DMS153 treated with DMSO at 0.1 percent for 48 hours (cell line): ENCODE data around the gene MACROD1.

Experiments used
- DNase-seq: peaks from one replicate; lab custom pipeline; 2025; ENCODE audit not compliant: unreplicated experiment; lab: John Stamatoyannopoulos, UW

MACROD1 gene

DNA sequence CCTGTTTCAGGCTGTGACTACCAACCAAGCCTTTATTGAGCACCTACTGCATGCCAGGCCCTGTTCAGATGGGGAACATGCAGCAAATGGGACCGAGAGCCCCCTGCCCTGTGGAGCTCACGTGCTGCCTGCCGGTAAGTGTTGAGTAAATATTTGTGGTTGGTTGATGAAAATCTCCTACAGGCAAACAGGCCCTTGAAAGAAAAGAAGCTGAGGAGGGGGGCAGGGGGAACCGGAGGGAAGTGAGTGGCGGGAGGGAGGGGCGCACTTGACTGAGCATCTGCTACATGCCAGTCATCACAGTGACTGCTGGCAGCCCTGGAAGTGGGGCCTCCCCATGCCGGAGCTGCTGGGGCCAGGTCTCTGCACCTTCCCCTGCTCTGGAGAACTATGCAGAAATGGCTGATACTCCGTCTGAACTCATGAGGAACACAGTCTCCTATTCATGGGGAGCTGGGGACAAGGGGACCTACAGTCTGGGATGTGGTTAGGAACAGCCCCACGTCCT lies 34.2 kb downstream of the MACROD1 start:
- peak; percentile 28 for DNase-seq

DNA sequence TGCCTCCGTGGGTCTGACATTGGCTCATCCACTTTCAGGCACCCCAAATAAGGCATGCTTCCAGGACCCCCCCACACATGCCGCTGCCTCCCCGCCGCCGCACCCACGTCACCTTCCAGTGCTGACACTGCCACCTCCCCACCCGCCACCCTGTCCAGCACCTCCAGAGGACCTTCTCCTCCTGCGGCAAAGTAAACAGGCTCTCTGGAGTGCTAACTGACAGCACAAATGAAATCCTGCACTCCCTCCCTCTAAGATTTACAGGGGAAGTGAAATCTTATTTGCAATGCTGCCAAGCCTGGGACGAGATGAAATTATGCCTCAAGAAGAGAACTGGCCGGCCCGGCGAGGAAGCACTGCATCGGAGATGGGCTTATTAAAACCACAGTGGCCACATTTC lies 35.3 kb downstream of the MACROD1 start:
- DNase-seq = no peak

DNA sequence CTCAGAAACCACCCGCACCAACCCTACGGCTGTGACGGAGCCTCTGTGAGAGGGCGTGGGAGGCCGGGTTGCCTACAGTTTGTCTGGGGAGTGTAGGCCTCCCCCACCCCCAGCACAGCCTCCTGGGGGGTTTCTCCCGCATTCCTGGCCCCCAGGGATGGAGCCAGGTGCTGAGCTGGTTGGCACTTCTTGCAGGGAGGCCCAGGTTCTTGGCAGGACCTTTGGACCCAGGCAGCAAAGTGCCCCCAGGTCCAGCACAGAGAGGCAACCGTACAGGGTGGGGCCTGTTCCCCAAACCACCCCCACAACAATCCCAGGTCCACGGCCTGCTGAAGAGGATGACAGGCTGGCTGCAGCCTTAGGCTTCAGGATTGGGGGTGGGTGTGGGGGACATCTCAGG lies 36.5 kb downstream of the MACROD1 start:
- no peak for DNase-seq

DNA sequence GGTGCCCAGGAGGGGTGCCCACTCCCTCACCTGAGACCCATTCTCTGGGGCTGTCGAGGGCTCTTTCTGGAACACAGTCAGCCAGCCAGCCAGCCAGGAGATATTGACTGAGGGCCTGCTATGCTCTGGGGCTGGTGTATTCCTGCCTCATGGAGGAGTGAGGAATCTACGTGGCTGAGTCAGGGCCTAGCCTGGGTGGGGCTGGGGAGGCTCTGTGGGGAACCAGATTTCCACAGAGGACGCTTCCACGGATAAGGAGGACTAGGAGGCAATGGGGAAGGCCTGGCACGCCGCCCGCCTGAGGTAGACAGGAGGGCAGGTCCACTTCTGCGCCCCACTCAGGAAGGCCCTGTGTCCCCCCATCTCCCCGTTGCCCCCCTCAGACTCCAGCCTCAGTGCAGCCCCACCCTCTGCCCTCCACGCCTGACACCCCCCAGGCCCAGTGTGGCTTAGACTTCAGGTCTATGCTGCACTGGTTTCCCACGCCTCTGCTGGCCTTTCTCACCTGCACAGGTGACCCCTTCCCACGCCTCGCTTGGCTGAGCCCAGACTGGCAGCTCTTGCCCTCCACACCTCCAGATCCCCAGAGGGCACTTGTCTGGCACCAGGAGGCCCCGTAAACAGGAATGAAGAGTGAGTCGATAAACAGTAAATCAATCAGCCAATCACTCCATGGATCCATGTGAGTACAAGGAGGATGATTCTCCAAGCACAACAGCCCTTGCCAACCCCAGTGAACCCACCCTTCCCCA lies 37.5 kb downstream of the MACROD1 start:
- DNase-seq = no peak

DNA sequence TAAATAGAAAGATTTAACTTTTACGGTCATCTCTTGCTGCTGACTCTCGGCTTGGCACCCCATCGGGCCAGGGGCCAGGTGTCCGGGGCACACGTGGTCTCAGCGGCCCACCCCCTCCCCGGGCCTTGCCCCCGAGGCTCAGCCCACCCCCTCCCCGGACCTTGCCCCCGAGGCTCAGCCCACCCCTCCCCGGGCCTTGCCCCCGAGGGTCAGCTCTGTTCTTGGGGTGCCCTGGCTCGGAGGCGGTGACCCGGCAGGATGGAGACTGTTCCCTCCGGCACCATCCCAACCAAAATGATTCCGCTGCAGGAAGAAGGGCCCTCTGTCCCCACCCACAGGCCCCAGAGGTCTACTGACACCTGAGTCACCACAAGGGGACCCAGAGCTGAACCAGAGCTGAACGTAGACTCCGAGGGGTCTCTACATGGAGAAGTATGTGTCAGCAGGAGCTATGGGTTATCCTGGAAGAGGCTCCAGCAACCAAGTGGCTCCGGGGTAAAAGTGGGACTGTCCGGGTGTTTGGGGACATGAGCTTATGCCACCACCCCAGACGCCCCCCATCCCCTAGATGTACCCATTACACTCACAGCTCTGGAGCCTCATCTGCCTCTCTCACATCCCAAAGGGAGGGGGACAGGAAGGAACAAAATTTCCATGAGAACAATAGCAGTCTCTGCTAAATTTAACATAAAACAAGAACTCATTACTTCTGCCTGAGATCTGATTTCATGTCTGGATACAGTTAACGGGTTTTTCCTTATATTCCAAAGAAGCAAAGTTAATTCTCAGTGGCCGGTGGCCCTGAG lies 38.4 kb downstream of the MACROD1 start:
- no peak for DNase-seq

DNA sequence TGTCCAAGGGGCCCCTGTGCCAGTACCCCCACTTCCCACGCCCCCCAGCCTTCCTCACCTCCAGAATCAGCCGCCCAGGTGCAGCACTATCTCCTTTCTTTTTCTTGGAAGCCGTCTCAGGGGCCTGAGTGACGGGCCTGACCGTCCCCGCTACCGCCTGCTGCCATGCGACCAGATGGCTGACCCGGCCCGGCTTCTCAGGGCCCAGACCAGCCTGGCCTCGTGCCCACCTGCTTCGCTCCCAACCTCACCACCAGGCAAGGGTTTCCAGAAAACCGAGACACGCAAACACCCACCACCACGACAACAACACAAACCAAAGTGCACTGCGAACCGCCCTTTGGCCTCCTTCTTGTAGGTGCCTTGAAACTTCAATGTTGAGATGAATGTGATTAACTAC lies 39.1 kb downstream of the MACROD1 start:
- DNase-seq = no peak

DNA sequence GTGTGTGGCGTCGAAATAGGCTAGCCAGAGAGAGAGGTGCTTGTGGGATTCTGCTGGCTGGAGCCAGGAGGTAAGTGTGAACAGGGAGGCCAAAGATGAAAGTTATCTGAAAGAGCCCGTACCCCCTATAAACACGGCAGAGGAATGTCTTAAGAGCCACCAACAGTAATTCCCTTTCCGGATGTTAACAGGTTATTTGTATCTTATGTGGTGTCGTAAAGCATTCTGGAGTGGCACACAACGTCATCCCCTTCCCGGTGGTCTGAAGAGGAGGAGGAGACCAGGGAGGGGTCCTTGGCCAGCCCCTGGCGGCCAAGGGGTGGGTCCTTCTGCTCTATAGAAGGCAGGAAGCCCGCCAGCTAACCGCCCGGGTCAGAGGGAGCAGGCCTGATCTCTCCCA lies 39.5 kb downstream of the MACROD1 start:
- no peak for DNase-seq

DNA sequence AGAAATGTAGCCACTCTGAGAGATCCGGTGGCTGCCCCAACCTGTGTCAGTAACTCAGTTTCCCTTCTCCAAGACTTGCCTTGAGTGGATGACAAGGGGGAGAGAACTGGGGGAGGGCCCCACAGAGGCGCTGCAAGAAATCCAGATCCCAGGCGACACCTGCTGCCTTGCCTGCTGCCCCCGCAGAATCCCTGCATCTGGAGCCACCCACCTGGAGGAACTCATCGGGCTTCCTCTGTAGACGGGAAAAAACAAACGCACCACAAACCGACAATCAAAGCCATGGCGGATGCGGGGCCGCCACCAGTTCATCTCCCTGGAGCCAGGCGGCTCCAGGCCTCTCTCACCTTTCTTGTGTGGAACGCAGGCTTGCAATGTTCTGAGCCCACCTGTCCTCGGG lies 40.2 kb downstream of the MACROD1 start:
- DNase-seq = no peak

DNA sequence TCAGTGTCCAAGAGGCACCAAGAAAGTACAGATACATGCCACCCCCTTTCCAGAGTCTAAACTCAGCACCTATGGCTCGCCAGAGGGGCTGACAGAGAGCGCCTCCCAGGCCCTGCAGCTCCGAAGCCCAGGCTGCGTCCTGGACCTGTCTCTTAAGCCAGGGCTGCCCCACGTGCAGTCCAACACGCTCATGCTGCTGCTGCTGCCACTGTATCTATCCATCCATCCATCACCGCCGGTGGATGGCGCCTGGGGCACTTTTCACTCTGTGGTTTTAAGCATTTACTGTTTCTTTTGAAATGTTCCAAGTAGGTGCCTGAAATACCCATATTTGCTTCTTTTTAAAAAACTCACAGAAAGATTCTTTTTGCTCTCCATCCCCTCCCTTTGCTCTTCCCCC lies 41.8 kb downstream of the MACROD1 start:
- DNase-seq = no peak

DNA sequence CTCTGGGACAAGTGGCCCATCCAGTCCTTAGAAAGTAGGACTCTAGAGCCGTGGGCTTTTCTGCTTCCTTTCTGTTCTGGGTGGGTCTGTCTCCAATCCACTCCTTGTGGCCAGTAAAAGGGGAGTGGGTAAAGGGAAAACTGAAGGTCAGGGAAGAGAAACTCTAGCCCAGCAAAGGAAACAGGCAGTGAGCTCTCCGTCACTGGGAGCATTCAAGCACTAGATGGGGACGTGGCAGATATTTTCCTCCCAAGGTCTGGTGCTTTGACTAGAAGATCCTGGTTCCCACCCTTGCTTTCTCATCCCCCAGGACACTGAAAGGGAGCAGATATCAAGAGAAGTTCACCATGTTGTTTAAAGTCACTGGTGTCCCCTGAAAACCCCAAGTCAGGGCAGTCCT lies 42.2 kb downstream of the MACROD1 start:
- DNase-seq = no peak

DNA sequence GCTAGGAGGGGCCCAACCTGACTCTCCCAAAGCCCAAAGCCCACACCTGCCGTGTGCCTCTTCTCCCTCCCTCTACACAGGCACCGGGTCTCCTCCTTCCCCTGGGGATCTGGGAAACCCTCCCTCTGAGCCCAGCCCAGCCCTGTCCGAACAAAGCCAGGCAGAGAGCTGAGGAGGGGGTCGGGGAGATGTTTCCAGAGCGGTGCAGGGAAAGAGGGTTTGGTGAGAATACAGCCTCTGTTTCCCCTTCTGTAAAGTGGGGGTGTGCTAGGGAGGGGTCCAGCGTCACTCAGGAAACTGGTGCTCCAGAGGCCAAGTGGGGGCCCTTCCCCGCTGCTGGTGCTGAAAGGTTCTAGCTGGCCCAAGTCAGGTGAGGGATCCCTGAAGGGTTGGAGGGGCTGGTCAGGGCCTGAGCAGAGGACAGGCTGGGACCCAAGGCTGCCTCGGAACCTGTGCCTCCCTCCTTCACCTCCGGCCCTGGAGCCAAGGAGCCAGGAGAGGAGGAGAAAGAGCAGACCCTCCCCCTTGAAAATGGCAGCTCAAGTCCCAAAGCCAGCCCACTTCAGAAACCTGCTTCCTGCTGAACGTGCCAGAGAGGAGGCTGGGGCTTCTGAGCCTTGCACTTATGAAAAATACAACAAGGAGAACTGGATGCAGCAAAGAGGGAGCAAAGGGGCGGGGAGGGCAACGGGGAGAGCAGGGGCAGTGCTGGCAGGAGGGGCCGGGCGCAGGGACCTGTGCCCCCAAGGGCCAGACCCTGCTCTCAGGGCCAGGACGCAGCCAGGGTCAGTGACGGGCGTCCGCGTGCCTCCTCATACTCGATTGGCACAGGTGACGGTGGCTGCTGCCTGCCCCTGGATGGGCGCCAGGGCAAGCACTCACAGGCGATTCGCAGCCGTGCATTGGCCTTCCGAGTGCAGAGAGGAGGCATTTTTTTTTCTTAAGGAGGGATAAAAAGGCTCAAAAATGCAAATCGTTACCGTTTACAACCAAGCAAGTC lies 43.2 kb downstream of the MACROD1 start:
- peak; percentile 42 for DNase-seq

DNA sequence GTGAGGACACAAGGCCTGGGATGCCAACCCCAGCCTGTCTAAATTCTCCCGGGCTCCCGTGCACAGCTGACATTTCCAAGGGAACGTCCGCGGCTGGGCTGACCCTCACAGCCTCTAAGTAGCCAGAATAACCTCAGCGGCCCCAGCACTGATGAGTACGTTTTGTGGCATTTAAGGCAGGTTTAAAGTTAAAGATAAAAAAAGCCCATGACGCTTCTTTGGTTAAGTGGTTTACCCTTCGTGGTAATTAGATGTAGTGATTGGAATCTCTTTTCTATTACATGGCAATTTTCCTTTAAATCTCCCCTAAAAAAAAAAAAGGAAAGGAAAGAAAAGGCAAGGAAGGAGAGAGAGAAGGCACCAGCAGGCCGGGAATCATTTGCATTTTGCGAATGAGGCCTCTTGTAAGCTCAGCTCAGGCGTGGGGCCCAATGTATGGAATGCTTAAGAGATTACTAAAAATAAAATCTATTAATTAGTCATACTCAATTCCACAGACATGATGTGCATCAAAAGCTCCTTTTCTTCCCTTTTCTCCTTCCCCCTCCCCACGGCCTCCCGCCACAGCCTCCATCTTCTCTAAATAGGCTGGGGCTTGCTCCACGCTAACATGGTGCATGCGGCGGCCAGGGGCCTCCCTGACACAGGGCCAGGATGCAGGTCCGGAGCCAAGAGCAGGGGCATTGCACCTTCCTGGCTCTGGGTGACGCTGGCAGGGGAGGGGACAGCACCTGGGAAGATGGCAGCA lies 44.1 kb downstream of the MACROD1 start:
- DNase-seq = no peak

DNA sequence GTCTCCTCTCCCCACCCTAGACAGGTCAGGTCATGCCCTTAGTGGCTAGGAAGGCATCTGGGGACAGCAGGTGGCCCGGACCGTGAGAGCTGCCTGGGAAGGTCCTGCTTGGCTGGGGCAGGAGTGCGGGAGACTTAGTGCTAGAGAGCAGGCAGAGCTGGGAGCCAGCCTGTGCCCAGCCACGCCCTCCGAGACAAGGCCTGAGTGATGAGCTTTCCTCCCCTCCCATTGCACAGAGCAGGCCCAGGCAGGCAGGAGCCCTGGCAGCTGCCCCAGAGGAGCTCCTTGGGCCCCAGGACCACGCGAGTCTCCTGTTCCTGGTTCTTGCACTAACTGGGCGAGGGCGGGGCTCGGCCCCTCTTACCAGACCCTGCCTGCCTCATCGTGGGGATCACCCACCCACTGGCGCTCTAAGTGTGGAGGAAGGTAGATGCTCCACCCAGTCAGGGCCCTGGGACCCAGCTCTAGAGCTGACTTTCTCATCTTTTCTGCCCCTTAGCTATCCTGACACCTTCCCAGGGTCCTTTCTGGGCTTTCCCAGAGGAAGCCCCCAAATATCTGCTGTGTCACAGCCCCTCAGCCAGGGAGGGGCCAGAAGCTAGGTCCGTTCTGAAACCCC lies 44.9 kb downstream of the MACROD1 start:
- DNase-seq = peak; percentile 73

DNA sequence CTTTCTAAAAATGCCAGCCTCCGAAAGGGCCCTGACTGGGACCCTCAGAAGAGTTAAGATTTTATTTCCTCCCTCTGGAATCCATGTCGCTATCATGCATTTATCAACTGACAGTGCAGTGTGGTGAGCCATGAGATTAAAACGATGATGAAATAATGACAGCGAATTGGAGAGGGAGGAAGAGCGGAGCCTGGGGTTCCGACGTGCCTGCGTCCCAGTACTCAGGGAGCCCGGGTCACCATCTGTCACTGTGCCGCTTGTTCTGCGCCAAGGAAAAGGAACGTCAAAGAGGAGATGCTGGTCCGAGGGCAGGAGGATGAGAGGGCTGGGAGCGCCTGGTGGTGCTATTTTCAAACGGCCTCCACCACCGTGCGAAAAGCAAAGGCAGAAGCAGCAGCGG lies 46.2 kb downstream of the MACROD1 start:
- no peak for DNase-seq

DNA sequence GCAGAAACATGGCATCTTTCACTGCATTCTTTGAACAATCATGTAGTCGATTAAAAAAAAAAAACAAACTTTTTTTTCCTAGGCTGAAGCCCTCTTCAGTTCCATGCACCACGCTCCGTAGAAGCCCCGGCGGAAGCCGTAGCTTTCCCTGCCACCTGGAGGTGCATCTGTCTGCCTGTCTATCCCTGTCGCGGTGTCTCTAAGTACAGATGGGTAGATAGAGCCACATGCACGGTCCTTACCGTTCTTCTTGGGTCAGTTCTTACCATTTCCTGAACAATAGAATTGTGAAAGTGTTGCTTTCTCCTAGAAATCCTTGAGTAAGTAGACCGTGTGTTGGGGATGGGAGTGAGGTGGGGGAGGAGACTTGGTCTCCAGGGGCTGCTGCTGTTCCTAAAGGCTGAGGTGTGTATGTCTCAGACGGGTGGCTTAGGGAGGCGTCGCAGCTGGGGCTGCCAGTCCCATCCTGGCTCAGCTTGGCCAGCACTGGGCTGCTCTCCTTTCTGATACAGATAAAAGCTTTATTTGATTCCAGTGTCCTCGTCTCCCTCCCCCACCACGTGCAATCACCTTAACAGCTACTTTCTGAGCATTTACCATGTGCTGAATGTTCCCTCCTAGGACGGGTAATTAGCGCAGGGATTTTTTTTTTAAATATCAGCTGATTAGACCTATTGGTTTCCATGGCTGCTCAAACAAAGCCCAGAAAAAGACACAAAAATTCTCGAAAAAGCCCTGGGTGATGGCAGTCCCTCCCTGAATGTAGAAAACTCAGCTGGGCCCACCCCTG lies 46.8 kb downstream of the MACROD1 start:
- DNase-seq = no peak

DNA sequence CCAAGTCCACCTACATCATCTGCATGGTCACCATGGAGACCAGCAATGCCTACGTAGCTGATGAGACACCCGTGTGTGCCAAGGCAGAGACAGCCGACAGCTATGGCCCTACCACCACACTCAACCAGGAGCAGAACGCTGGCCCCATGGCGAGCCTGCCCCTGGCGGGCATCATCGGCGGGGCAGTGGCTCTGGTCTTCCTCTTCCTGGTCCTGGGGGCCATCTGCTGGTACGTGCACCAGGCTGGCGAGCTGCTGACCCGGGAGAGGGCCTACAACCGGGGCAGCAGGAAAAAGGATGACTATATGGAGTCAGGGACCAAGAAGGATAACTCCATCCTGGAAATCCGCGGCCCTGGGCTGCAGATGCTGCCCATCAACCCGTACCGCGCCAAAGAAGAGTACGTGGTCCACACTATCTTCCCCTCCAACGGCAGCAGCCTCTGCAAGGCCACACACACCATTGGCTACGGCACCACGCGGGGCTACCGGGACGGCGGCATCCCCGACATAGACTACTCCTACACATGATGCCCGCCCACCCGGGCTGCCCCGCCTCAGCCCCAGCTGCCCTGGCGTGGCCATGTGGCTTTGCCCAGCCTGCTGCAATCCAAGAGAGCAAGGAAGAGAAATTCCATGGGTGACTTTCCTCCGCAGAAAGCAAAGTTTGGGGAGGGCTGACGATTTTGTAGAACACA lies 48.0 kb downstream of the MACROD1 start:
- DNase-seq = no peak

DNA sequence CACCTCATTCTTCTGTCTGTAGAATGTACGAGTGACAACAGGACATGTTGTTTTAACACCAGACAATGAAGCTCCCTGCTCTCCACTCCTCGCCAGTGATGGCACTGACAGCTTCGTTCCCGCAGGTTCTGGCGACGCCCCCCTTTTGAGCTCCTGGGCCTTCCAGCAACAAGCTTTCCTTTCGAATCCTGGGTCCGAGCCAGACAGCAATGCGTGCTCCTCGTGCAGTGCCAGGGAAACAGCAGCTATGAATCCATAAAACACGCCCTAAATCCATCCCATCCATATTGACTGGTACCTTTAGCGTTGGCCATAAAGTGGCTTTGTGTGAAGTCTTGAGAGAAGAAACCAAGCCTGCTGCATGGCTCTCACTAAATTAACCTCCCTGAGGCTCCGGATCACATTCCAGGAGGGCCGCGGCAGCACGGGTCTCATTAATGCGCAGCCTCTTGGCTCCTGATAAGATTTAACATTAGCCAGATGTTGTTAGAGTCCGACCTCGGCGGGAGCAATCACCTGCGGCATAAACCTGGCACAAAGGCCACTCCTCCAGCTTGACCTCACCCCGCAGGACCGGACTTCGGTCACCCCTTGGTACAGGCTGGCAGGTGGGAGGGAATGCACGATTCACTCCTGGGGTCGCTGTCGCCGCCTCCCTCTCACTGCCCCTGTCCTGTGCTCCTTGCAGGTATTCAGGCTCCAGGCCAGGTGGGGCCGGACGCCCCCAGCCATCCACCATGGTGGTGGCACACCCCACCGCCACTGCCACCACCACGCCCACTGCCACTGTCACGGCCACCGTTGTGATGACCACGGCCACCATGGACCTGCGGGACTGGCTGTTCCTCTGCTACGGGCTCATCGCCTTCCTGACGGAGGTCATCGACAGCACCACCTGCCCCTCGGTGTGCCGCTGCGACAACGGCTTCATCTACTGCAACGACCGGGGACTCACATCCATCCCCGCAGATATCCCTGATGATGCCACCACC lies 50.1 kb downstream of the MACROD1 start:
- DNase-seq = no peak
